Right lobe of liver (tissue), 6 donors: ENCODE results near the gene PGP. TPM values are rescaled to one million over a fixed set of nuclear protein-coding genes. Genes with fewer than 3 reads are reported as not detected.

Experiments used
- ATAC-seq, 4 donors: fragments of 200-7000 bp; cut with Tn5 transposase; one replicate each; pipeline ENCODE4 v1.9.1; 2020; ENCODE audit warnings: mild to moderate bottlenecking in 4 of 4, moderate library complexity in 4 of 4
- DNase-seq, 3 donors: peaks; one replicate each; pipeline ENCODE4 v3.0.0-alpha.2; 2020
- H3K27ac ChIP-seq, 3 donors: fragments of 200-600 bp; one replicate each; pipeline ENCODE4 v1.8.0; 2022
- H3K27me3 ChIP-seq, 2 donors: fragments of 200-600 bp; one replicate each; pipeline ENCODE4 v1.8.0; 2022
- H3K36me3 ChIP-seq, 4 donors: fragments of 200-600 bp; sonication (generic) in 1 of 4; one replicate each; pipeline versions ENCODE4 v1.5.1 to v1.8.0; 2017 to 2022; ENCODE audit warnings: control low read depth in 1 of 4
- H3K4me1 ChIP-seq, 4 donors: fragments of 200-600 bp; sonication (generic) in 1 of 4; one replicate each; pipeline versions ENCODE4 v1.5.1 to v1.8.0; 2017 to 2022; ENCODE audit warnings: control low read depth in 1 of 4
- H3K4me3 ChIP-seq, 3 donors: fragments of 200-600 bp; one replicate each; pipeline ENCODE4 v1.8.0; 2022
- H3K9me3 ChIP-seq, 4 donors: fragments of 200-600 bp; sonication (generic) in 1 of 4; one replicate each; pipeline versions ENCODE4 v1.5.1 to v1.8.0; 2017 to 2022; ENCODE audit warnings: control low read depth in 1 of 4
- CTCF ChIP-seq, 4 donors: fragments of 200-600 bp in 3 of 4; fragments of 450-650 bp in 1 of 4; IDR thresholded peaks; one replicate each; pipeline versions ENCODE4 v1.5.1 to v1.8.0; 2016 to 2022; ENCODE audit warnings: antibody characterized with exemption in 4 of 4, mild to moderate bottlenecking in 2 of 4
- POLR2A ChIP-seq: fragments of 450-650 bp; IDR thresholded peaks from one replicate; pipeline ENCODE4 v1.6.1; 2017; ENCODE audit warnings: antibody characterized with exemption, mild to moderate bottlenecking
- WGBS: methylation state at CpG from one replicate; pipeline ENCODE4 v1.1.6; 2018; ENCODE audit warnings: low coverage, low lambda C conversion rate; ENCODE audit not compliant: insufficient coverage; ENCODE audit errors: missing lambda C conversion rate; 5-methylcytosine and 5-hydroxymethylcytosine counted together
- intact Hi-C, 2 donors: fragments of 100-400 bp; cut with DNase I; formaldehyde crosslinking; loops; one replicate each; pipeline versions ENCODE4 v1.11.2 to v1.14.1; 2022
- total RNA-seq, 6 experiments: library from RNA; depleted of rRNA in 2 of 6; stranded (reverse); fragments of >200 nt in 2 of 6; fragmentation: NEBNext Ultra II Directional in 3 of 6; extraction: Animal tissue kit (Norgen Biotek cat#: 25700) in 3 of 6; gene quantifications; one replicate each; pipeline versions ENCODE4 v1.1.0 to v1.2.4, GENCODE V29; 2016 to 2023
- donor health status: DM: no; HTN: yes; CAD: no.
- donor health status: DM: no; HTN: no; CAD: no.
- donor health status: DM: no; HTN: no; CAD: no.
- donor health status: DM: no; HTN: yes; CAD: no.
- donor health status: DM: no; HTN: yes; CAD: no.

PGP gene
- total RNA-seq, 6 experiments from 2014 or later, result 3.8 to 14.2 (median 6.9) TPM

GRCh38 chr16:2233046-2233775 is 18.6 kb upstream of the PGP start:
- TF ChIP-seq CTCF (IDR thresholded peaks at IDR 0.05) (no peak), POLR2A (no peak)
- no peak for ATAC-seq
- peak in 1 of 3 donors; percentile 55 for DNase-seq
- intact Hi-C loops, result no loop called here
- no peaks in the 10 kb centered on the region for H3K9me3 ChIP-seq
- H3K36me3 ChIP-seq, result peaks cover 0 to 56% (median 17%) of the 10 kb centered on the region in 4 donors
- H3K27me3 ChIP-seq, result no peaks in the 10 kb centered on the region
- WGBS, result 94% methylated on average over 6 of the region's 28 CpGs
- H3K4me3 ChIP-seq, result no peak overlapping the region
- H3K27ac ChIP-seq, result no peak overlapping the region
- H3K4me1 ChIP-seq, result peaks cover 0 to 17% (median 0%) of the 10 kb centered on the region in 4 donors

GRCh38 chr16:2232094-2232990 is 17.7 kb upstream of the PGP start:
- DNase-seq, result peak in 2 of 3 donors; percentile 18 to 49

GRCh38 chr16:2231016-2231931 is 16.6 kb upstream of the PGP start:
- intact Hi-C loops, result no loop called here
- no peak for TF ChIP-seq CTCF (IDR thresholded peaks at IDR 0.05)
- TF ChIP-seq POLR2A, result no peak
- H3K27ac ChIP-seq, result no peak overlapping the region
- H3K9me3 ChIP-seq, result no peaks in the 10 kb centered on the region
- no peak for ATAC-seq
- no peak overlapping the region for H3K4me3 ChIP-seq
- peaks cover 0 to 57% (median 17%) of the 10 kb centered on the region in 4 donors for H3K36me3 ChIP-seq
- WGBS, result 89% methylated on average over 10 of the region's 29 CpGs
- H3K4me1 ChIP-seq, result peaks cover 0 to 11% (median 3%) of the 10 kb centered on the region in 4 donors
- DNase-seq, result peak in 1 of 3 donors; percentile 18
- H3K27me3 ChIP-seq, result no peaks in the 10 kb centered on the region

More at GRCh38 chr16:2232094-2232990, 17.7 kb upstream of the PGP start:
- H3K4me1 ChIP-seq, result peaks cover 0 to 13% (median 0%) of the 10 kb centered on the region in 4 donors
- ATAC-seq, result no peak
- H3K9me3 ChIP-seq, result no peaks in the 10 kb centered on the region
- TF ChIP-seq POLR2A, result no peak
- no peak for TF ChIP-seq CTCF (IDR thresholded peaks at IDR 0.05)
- intact Hi-C loops, result no loop called here
- no peak overlapping the region for H3K4me3 ChIP-seq
- H3K27ac ChIP-seq, result no peak overlapping the region
- H3K27me3 ChIP-seq, result no peaks in the 10 kb centered on the region
- H3K36me3 ChIP-seq, result peaks cover 0 to 57% (median 17%) of the 10 kb centered on the region in 4 donors
- WGBS, result no CpG with 5 or more reads among the region's 41 CpGs

- TF ChIP-seq CTCF (IDR thresholded peaks at IDR 0.05) (no peak), POLR2A (no peak)
- no CpG with 5 or more reads among the region's 13 CpGs for WGBS
- Histone ChIP-seq H3K27me3 (no peaks in the 10 kb centered on the region), H3K27ac (no peak overlapping the region), H3K9me3 (no peaks in the 10 kb centered on the region), H3K4me1 (peaks cover 0 to 16% (median 7%) of the 10 kb centered on the region in 4 donors), H3K4me3 (no peak overlapping the region), H3K36me3 (peaks cover 0 to 54% (median 15%) of the 10 kb centered on the region in 4 donors)
- no peak for ATAC-seq
- intact Hi-C loops, result no loop called here
- DNase-seq, result peak in 2 of 3 donors; percentile 20 to 50
Measured at GRCh38 chr16:2230376-2230775, 15.7 kb upstream of the PGP start.
